ENCODE measurements around the gene TFF2.

- TF ChIP-seq, protein P1, sequence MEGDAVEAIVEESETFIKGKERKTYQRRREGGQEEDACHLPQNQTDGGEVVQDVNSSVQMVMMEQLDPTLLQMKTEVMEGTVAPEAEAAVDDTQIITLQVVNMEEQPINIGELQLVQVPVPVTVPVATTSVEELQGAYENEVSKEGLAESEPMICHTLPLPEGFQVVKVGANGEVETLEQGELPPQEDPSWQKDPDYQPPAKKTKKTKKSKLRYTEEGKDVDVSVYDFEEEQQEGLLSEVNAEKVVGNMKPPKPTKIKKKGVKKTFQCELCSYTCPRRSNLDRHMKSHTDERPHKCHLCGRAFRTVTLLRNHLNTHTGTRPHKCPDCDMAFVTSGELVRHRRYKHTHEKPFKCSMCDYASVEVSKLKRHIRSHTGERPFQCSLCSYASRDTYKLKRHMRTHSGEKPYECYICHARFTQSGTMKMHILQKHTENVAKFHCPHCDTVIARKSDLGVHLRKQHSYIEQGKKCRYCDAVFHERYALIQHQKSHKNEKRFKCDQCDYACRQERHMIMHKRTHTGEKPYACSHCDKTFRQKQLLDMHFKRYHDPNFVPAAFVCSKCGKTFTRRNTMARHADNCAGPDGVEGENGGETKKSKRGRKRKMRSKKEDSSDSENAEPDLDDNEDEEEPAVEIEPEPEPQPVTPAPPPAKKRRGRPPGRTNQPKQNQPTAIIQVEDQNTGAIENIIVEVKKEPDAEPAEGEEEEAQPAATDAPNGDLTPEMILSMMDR (IDR thresholded peaks at IDR 0.05; ENCODE audit: low read length), result no peak
- TF ChIP-seq EZH2 (IDR thresholded peaks at IDR 0.05; ENCODE audit: borderline replicate concordance, low read length), result no peak
These were observed 35.3 kb upstream of the TFF2 start for GRCh38 chr21:42386034-42386591.

All from OCI-LY1 (cell line).